PFSK-1 (cell line): ENCODE data around the gene TESK1.

Source experiments
- FOXP2 ChIP-seq: optimal IDR thresholded peaks from 2 replicates; pipeline ENCODE3; 2011; ENCODE audit warnings: borderline replicate concordance, control low read depth, inconsistent platforms; ENCODE audit not compliant: insufficient read depth; ENCODE audit errors: extremely low read length, extremely low read depth
- POLR2AphosphoS5 ChIP-seq: IDR thresholded peaks from 2 replicates; pipeline ENCODE4 v1.6.1; 2012; ENCODE audit warnings: low read depth, mild to moderate bottlenecking, control low read depth, low read length, moderate library complexity
- REST ChIP-seq, 2 experiments: IDR thresholded peaks; 2 replicates each; pipeline versions ENCODE4 v1.6.1 to v1.8.0; 2011 to 2012; ENCODE audit warnings: low read depth in 2 of 2, low read length in 2 of 2, control low read depth in 1 of 2, inconsistent platforms in 1 of 2, mild to moderate bottlenecking in 1 of 2, moderate library complexity in 1 of 2; ENCODE audit not compliant: insufficient read depth in 1 of 2
- SIN3A ChIP-seq: IDR thresholded peaks from 2 replicates; pipeline ENCODE4 v1.6.1; 2012; ENCODE audit warnings: mild to moderate bottlenecking, low read length, moderate library complexity, borderline replicate concordance; ENCODE audit not compliant: insufficient read depth
- TAF1 ChIP-seq: IDR thresholded peaks from 2 replicates; pipeline ENCODE4 v1.6.1; 2012; ENCODE audit warnings: low read length, control low read depth, borderline replicate concordance; ENCODE audit not compliant: insufficient read depth

The TESK1 gene

GRCh38 chr9:35650341-35651158, 45.5 kb downstream of the TESK1 start, which contains the start of gene SIT1:
Gene SIT1, minus strand, starts transcription at chr9:35650931. Its CDS starts 78 bp downstream, at chr9:35650853.
- TF ChIP-seq FOXP2 = no peak
- no peak for TF ChIP-seq SIN3A
- TF ChIP-seq REST (IDR thresholded peaks at IDR 0.05; ENCODE audit: insufficient read depth in 1 of 2, low read depth in 2 of 2, low read length in 2 of 2) = no peak
- no peak for TF ChIP-seq POLR2AphosphoS5

- TF ChIP-seq SIN3A (no peak), FOXP2 (no peak), REST (IDR thresholded peaks at IDR 0.05; ENCODE audit: insufficient read depth in 1 of 2, low read depth in 2 of 2, low read length in 2 of 2) (no peak)
Observed at GRCh38 chr9:35651956-35652828, 47.1 kb downstream of the TESK1 start.

GRCh38 chr9:35652829-35653209, 47.8 kb downstream of the TESK1 start:
- no peak for TF ChIP-seq TAF1
- TF ChIP-seq SIN3A = no peak
- TF ChIP-seq FOXP2 = no peak
- TF ChIP-seq POLR2AphosphoS5 = no peak
- no peak for TF ChIP-seq REST (IDR thresholded peaks at IDR 0.05; ENCODE audit: insufficient read depth in 1 of 2, low read depth in 2 of 2, low read length in 2 of 2)

GRCh38 chr9:35653611-35654010, 48.5 kb downstream of the TESK1 start:
- TF ChIP-seq SIN3A (no peak), POLR2AphosphoS5 (no peak), REST (IDR thresholded peaks at IDR 0.05; ENCODE audit: insufficient read depth in 1 of 2, low read depth in 2 of 2, low read length in 2 of 2) (no peak), TAF1 (no peak), FOXP2 (no peak)
